Sigmoid colon (tissue), 7 donors: ENCODE data around the gene CNST. TPM values are rescaled to one million over a fixed set of nuclear protein-coding genes. Genes with fewer than 3 reads are reported as not detected.

Source experiments
- DNase-seq: peaks from one replicate; pipeline ENCODE4 v3.0.0-alpha.2; 2019
- H3K27ac ChIP-seq, 4 donors: fragments of 200-600 bp; sonication (generic); one replicate each; pipeline ENCODE4 v1.5.1; 2016 to 2019; ENCODE audit warnings: mild to moderate bottlenecking in 1 of 4
- H3K27me3 ChIP-seq, 3 donors: fragments of 200-600 bp; sonication (generic); one replicate each; pipeline ENCODE4 v1.5.1; 2019; ENCODE audit warnings: mild to moderate bottlenecking in 1 of 3
- H3K36me3 ChIP-seq, 4 donors: fragments of 200-600 bp; sonication (generic); one replicate each; pipeline ENCODE4 v1.5.1; 2016 to 2019
- H3K4me1 ChIP-seq, 4 donors: fragments of 200-600 bp; sonication (generic); one replicate each; pipeline ENCODE4 v1.5.1; 2017 to 2019
- H3K4me3 ChIP-seq, 4 donors: fragments of 200-600 bp; sonication (generic); one replicate each; pipeline ENCODE4 v1.5.1; 2017 to 2019; ENCODE audit warnings: mild to moderate bottlenecking in 2 of 4, moderate library complexity in 1 of 4
- H3K9me3 ChIP-seq, 4 donors: fragments of 200-600 bp in 3 of 4; sonication (generic) in 3 of 4; one replicate each; pipeline versions ENCODE4 v1.5.1 to v1.6.1; 2013 to 2019
- EP300 ChIP-seq, 4 donors: sonication (generic); formaldehyde crosslinking; IDR thresholded peaks; one replicate each; pipeline ENCODE4 v1.6.1; 2017; ENCODE audit warnings: antibody characterized with exemption in 4 of 4
- POLR2A ChIP-seq, 2 donors: fragments of 450-650 bp; IDR thresholded peaks; one replicate each; pipeline ENCODE4 v1.6.1; 2016; ENCODE audit warnings: antibody characterized with exemption in 2 of 2, mild to moderate bottlenecking in 2 of 2, moderate library complexity in 2 of 2
- POLR2AphosphoS5 ChIP-seq, 4 donors: sonication (generic); formaldehyde crosslinking; IDR thresholded peaks; one replicate each; pipeline ENCODE4 v1.6.1; 2017; ENCODE audit warnings: antibody characterized with exemption in 4 of 4
- WGBS, 2 donors: extraction: QIAGEN DNeasy Blood & Tissue Kit; methylation state at CpG; one replicate each; pipeline ENCODE4 v1.1.7; 2013; 5-methylcytosine and 5-hydroxymethylcytosine counted together
- intact Hi-C: fragments of 100-400 bp; cut with DNase I; formaldehyde crosslinking; loops from one replicate; pipeline ENCODE4 v1.15.1; 2023
- polyA plus RNA-seq, 3 donors: library from polyadenylated mRNA; stranded (reverse); fragments of 200-250 nt; gene quantifications; one replicate each; pipeline ENCODE4 v1.2.3, GENCODE V29; 2013
- total RNA-seq, 4 donors: library from RNA; depleted of rRNA; stranded (reverse); fragments of >200 nt; gene quantifications; one replicate each; pipeline ENCODE4 v1.1.0, GENCODE V29; 2016
- TF ChIP-seq, protein P1 (sequence below), 4 experiments: fragments of 450-650 bp in 3 of 4; fragments of 200-600 bp in 1 of 4; IDR thresholded peaks; one replicate each; pipeline ENCODE4 v1.5.1; 2016 to 2019; ENCODE audit warnings: antibody characterized with exemption in 4 of 4, mild to moderate bottlenecking in 3 of 4, moderate library complexity in 2 of 4
- donor health status: healthy with polysubstance abuse.
- donor health status: Bipolar disorder and iron deficiency.
- donor health status: healthy.

Gene CNST
- total and polyA plus RNA-seq, 7 donors: 9.0 to 39.2 (median 26.0) TPM

DNA sequence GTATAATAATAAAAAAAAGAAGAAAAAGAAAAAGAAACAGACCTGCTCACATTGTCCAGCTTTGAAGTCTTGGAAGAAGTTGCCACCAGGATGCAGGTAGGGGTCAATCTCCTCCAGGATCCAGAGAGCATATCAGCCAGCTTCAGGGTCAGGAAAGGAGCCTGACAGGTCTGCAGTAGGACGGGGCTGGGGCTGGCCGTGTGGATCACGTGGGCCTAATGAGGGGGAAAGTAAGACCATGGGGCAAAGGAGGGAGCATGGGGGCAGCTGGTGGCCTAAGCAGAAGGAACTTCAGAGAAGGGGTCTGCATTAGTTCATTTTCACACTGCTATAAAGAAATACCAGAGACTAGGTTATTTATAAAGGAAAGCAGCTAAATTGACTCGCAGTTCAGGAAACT lies 39.9 kb upstream of the CNST start:
- Histone ChIP-seq H3K9me3 (peaks cover 0 to 3% (median 0%) of the 10 kb centered on the region in 4 donors), H3K27me3 (no peaks in the 10 kb centered on the region), H3K4me3 (no peak overlapping the region), H3K36me3 (no peaks in the 10 kb centered on the region), H3K4me1 (no peaks in the 10 kb centered on the region), H3K27ac (no peak overlapping the region)
- 89 to 93% methylated on average over 4 of the region's 4 CpGs for WGBS, 2 donors
- no peak for DNase-seq
- intact Hi-C loops: no loop called here
- TF ChIP-seq EP300 (IDR thresholded peaks at IDR 0.05): no peak
- TF ChIP-seq, protein P1, sequence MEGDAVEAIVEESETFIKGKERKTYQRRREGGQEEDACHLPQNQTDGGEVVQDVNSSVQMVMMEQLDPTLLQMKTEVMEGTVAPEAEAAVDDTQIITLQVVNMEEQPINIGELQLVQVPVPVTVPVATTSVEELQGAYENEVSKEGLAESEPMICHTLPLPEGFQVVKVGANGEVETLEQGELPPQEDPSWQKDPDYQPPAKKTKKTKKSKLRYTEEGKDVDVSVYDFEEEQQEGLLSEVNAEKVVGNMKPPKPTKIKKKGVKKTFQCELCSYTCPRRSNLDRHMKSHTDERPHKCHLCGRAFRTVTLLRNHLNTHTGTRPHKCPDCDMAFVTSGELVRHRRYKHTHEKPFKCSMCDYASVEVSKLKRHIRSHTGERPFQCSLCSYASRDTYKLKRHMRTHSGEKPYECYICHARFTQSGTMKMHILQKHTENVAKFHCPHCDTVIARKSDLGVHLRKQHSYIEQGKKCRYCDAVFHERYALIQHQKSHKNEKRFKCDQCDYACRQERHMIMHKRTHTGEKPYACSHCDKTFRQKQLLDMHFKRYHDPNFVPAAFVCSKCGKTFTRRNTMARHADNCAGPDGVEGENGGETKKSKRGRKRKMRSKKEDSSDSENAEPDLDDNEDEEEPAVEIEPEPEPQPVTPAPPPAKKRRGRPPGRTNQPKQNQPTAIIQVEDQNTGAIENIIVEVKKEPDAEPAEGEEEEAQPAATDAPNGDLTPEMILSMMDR (IDR thresholded peaks at IDR 0.05): no peak
- TF ChIP-seq POLR2A (IDR thresholded peaks at IDR 0.05): no peak
- no peak for TF ChIP-seq POLR2AphosphoS5 (IDR thresholded peaks at IDR 0.05)

DNA sequence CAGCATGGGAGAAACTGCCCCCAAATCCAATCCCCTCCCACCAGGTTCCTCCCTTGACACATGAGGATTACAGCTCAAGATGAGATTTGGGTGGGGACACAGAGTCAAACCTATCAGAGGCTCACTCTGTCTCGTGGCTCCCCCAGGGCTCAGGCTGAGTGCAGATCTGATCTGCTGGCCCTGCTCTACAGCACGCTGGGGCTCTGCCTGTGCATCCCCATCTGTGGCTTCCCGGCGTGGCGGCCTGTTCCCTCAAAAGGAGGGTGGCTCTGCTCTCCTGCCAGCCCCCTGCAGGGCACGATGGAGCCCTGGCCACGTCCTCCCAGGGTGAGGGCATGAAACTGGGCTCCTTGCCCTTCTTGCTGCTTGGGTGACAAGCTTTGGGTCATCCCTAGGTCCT lies 39.3 kb upstream of the CNST start:
- H3K4me3 ChIP-seq: no peak overlapping the region
- DNase-seq: no peak
- H3K9me3 ChIP-seq: peaks cover 0 to 3% (median 0%) of the 10 kb centered on the region in 4 donors
- 86 to 87% methylated on average over 7 of the region's 7 CpGs for WGBS, 2 donors
- no peaks in the 10 kb centered on the region for H3K4me1 ChIP-seq
- no peaks in the 10 kb centered on the region for H3K36me3 ChIP-seq
- H3K27ac ChIP-seq: no peak overlapping the region
- intact Hi-C loops: no loop called here
- TF ChIP-seq POLR2A (IDR thresholded peaks at IDR 0.05) (no peak), POLR2AphosphoS5 (IDR thresholded peaks at IDR 0.05) (no peak), EP300 (IDR thresholded peaks at IDR 0.05) (no peak)
- TF ChIP-seq, protein P1 (IDR thresholded peaks at IDR 0.05): no peak
- H3K27me3 ChIP-seq: no peaks in the 10 kb centered on the region

DNA sequence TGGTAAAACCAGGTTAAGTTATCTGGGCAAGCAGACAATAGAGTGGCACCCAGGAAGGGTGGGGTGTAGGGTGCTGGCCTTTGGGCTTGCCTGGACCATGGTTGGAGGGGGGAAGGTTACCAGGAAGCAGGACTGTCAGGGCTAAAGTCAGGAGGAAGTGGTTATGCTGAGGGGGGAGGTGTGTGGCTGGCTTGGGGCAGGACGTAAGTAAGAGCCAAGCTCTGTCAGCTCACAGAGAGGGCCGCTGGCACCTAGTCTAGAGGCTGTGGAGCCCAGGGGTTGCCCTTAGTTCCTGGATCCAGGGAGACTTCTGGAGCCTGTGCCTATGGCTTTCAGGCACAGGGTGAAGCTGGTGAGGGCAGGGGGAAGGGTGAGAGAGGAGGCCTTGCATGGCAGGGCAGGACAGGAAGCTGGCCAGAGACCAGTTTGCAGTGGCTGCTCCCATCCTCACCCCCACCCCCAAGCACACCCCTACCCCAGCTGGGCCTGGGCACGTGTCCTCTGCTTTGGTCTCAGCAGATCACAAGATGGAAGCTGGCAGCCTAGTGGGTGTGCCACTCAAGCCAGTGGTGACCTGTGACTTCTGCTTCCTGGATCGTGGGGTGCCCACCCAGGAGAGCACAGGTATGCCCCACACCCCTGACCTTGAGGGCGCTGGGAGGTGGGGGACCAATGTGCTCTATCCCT lies 38.7 kb upstream of the CNST start:
- intact Hi-C loops: no loop called here
- no peak for DNase-seq
- Histone ChIP-seq H3K36me3 (no peaks in the 10 kb centered on the region), H3K27ac (no peak overlapping the region), H3K27me3 (no peaks in the 10 kb centered on the region), H3K9me3 (peaks cover 0 to 3% (median 0%) of the 10 kb centered on the region in 4 donors), H3K4me1 (no peaks in the 10 kb centered on the region), H3K4me3 (no peak overlapping the region)
- WGBS, 2 donors: 50 to 51% methylated on average over 5 of the region's 5 CpGs
- no peak for TF ChIP-seq POLR2A (IDR thresholded peaks at IDR 0.05)
- no peak for TF ChIP-seq EP300 (IDR thresholded peaks at IDR 0.05)
- TF ChIP-seq POLR2AphosphoS5 (IDR thresholded peaks at IDR 0.05): no peak
- TF ChIP-seq, protein P1 (IDR thresholded peaks at IDR 0.05): no peak

DNA sequence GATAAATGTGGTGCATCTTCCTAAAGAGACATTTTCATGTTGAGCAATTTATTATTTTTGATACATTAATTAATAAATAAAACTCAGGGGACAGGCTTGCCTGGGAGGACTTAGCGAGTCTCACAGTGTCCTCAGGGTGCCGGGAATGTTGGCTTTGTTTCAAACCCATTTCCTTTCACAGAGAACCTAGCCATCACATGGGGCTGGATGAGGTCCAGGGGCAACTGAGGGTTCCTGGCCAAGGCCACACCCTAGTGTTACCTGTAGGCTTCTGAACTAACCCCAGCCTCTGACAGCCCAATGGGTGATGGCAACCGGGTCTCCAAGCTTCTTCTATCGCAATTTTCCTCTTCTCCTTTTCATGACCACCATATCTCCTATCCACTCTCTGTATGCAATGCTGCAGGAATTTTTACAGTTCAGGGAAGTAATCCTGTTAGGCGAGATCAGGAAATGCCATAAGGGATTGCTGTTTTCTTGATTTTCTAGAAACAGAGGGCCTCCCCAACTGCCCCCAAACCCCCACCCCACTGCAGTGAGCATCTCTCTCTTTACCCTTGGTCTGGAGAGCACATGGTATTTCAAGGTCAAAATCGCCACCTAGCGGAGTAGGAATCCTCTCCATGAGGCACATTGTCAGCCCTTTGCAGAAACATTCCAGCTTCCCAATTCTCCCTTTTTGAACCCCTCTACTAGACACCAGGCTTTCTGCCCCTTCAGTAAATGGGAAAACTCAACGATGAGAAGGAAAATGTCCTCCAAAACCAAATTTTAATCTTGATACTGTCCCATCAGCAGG lies 37.1 kb upstream of the CNST start:
- H3K4me3 ChIP-seq: no peak overlapping the region
- H3K36me3 ChIP-seq: no peaks in the 10 kb centered on the region
- no peak for TF ChIP-seq EP300 (IDR thresholded peaks at IDR 0.05)
- no peak for TF ChIP-seq POLR2AphosphoS5 (IDR thresholded peaks at IDR 0.05)
- TF ChIP-seq POLR2A (IDR thresholded peaks at IDR 0.05): no peak
- TF ChIP-seq, protein P1 (IDR thresholded peaks at IDR 0.05): no peak
- H3K27me3 ChIP-seq: no peaks in the 10 kb centered on the region
- peaks cover 0 to 3% (median 0%) of the 10 kb centered on the region in 4 donors for H3K9me3 ChIP-seq
- H3K4me1 ChIP-seq: no peaks in the 10 kb centered on the region
- no peak overlapping the region for H3K27ac ChIP-seq
- DNase-seq: no peak
- intact Hi-C loops: no loop called here
- WGBS, 2 donors: 70 to 77% methylated on average over 8 of the region's 8 CpGs
